Small intestine (tissue), 7 donors: Measurements from ENCODE around the gene SSR4. TPM values are rescaled to one million over a fixed set of nuclear protein-coding genes. Genes with fewer than 3 reads are reported as not detected.

ENCODE experiments used
- DNase-seq, 2 donors: peaks; one replicate each; pipeline versions ENCODE4 v3.0.0 to v3.0.0-alpha.2; 2013
- FAIRE-seq: peaks from 2 replicates; lab custom pipeline; 2012; peaks lifted over from hg19 to GRCh38; lab: Jason Lieb, UNC
- H3K27ac ChIP-seq, 3 donors: one replicate each; pipeline ENCODE4 v1.5.1; 2013; ENCODE audit warnings: low read length in 2 of 3, mild to moderate bottlenecking in 2 of 3, control low read depth in 1 of 3, inconsistent platforms in 1 of 3, low read depth in 1 of 3, moderate library complexity in 1 of 3
- H3K27me3 ChIP-seq, 3 donors: one replicate each; pipeline ENCODE4 v1.6.1; 2013; ENCODE audit warnings: low read length in 3 of 3, inconsistent platforms in 1 of 3; ENCODE audit not compliant: control insufficient read depth in 3 of 3, insufficient read depth in 3 of 3
- H3K36me3 ChIP-seq, 3 donors: one replicate each; pipeline ENCODE4 v1.6.1; 2013; ENCODE audit warnings: low read length in 3 of 3, inconsistent platforms in 1 of 3, low read depth in 1 of 3, mild to moderate bottlenecking in 1 of 3, moderate library complexity in 1 of 3; ENCODE audit not compliant: control insufficient read depth in 3 of 3, insufficient read depth in 2 of 3
- H3K4me1 ChIP-seq, 3 donors: one replicate each; pipeline ENCODE4 v1.6.1; 2013; ENCODE audit warnings: low read length in 2 of 3, inconsistent platforms in 1 of 3, low read depth in 1 of 3, mild to moderate bottlenecking in 1 of 3, moderate library complexity in 1 of 3; ENCODE audit not compliant: control insufficient read depth in 3 of 3, insufficient read depth in 2 of 3
- H3K4me3 ChIP-seq, 3 donors: one replicate each; pipeline ENCODE4 v1.5.1; 2013; ENCODE audit warnings: low read length in 3 of 3, control low read depth in 1 of 3, inconsistent platforms in 1 of 3, low read depth in 1 of 3, mild to moderate bottlenecking in 1 of 3, moderate library complexity in 1 of 3
- H3K9me3 ChIP-seq, 2 donors: one replicate each; pipeline ENCODE4 v1.6.1; 2013; ENCODE audit warnings: low read depth in 1 of 2, low read length in 1 of 2; ENCODE audit not compliant: control insufficient read depth in 2 of 2, insufficient read depth in 1 of 2
- WGBS, 3 donors: extraction: QIAGEN DNeasy Blood & Tissue Kit; methylation state at CpG; one replicate each; pipeline ENCODE4 v1.1.7; 2013; 5-methylcytosine and 5-hydroxymethylcytosine counted together
- polyA plus RNA-seq, 4 donors: library from polyadenylated mRNA; stranded (reverse) in 3 of 4; unstranded in 1 of 4; fragments of 200-250 nt in 3 of 4; fragments of 120-200 nt in 1 of 4; gene quantifications; one replicate each; pipeline versions ENCODE4 v1.2.1 to v1.2.3, GENCODE V29; 2013
- donor health status: healthy with polysubstance abuse.
- donor health status: control.
- donor health status: control.
- donor health status: Bipolar disorder and iron deficiency.
- donor health status: healthy.

Gene SSR4
- polyA plus RNA-seq, 4 donors, result 288 to 694 (median 446) TPM

DNA sequence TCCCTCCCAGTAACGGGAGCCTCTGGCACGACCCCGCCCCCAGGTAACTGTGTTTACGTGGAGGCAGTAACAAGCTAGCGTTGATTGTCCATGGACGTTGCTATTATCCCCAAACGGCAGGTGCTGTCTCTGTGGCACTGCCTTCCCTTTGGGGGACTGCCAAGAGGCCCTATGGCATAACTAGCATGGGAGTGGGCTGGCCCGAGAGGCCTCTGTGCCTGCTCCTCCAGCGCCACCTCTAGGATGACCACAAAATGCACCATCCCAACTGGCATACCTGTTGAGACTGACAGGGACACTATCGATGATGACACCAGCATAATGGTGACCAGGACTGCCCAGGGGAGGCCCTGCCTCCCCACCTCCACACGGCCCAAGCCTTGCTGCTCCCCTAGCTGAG lies 12.2 kb upstream of the SSR4 start:
- peaks cover 2 to 38% (median 6%) of the 10 kb centered on the region in 3 donors for H3K36me3 ChIP-seq
- FAIRE-seq (no peak), DNase-seq (peak in 1 of 2 donors; percentile 11)
- peaks cover 0 to 4% (median 0%) of the 10 kb centered on the region in 3 donors for H3K27me3 ChIP-seq
- no peak overlapping the region for H3K4me3 ChIP-seq
- no peaks in the 10 kb centered on the region for H3K9me3 ChIP-seq
- no peak overlapping the region for H3K27ac ChIP-seq
- H3K4me1 ChIP-seq, result no peaks in the 10 kb centered on the region
- 27 to 61% (median 59%) methylated on average over 8 to 11 of the region's 11 CpGs for WGBS, 3 donors

DNA sequence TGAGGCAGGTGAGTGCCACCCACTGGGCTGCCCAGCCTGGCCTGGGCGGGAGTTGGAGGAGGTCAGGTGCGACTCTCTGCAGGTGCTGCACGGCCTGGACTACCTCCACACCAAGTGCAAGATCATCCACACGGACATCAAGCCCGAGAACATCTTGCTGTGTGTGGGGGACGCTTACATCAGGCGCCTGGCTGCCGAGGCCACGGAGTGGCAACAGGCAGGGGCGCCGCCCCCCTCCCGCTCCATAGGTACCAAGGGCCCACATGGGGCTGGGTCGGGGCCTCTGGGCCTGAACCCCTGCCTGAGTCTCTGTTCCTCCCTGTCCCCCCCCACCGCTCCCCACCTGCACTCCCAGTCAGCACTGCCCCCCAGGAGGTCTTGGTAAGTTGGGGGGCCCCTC lies 11.6 kb upstream of the SSR4 start:
- DNase-seq (no peak), FAIRE-seq (no peak)
- H3K27ac ChIP-seq, result no peak overlapping the region
- 84 to 90% (median 90%) methylated on average over 8 to 14 of the region's 14 CpGs for WGBS, 3 donors
- H3K9me3 ChIP-seq, result no peaks in the 10 kb centered on the region
- peaks cover 0 to 4% (median 0%) of the 10 kb centered on the region in 3 donors for H3K27me3 ChIP-seq
- no peak overlapping the region for H3K4me3 ChIP-seq
- H3K36me3 ChIP-seq, result peaks cover 4 to 44% (median 6%) of the 10 kb centered on the region in 3 donors
- no peaks in the 10 kb centered on the region for H3K4me1 ChIP-seq

DNA sequence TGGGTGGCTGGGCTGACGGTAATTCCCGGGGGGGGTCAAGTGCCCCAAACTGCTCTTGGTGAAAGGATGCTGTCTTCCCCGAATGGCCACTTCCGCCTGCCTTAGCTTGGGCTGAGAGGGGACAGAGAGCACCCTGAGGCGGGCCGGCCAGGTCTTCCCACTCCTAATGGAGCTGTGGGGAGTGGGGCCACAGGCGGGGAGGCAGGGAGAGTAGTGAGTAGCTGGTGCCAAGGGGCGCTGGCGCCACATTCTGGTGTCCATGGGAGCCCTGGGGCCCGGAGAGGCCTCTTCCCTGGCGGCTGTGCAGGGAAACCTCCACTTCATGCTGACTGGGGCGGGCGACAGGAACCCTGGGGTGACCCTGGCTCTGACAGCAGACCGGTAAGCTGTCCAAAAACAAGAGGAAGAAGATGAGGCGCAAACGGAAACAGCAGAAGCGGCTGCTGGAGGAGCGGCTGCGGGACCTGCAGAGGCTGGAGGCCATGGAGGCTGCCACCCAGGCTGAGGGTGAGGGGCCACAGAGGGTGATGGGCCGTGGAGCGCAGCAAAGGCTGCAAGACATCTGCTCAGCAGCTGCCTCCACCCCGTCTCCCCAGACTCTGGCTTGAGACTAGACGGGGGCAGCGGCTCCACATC lies 11.0 kb upstream of the SSR4 start:
- H3K4me3 ChIP-seq, result no peak overlapping the region
- no peaks in the 10 kb centered on the region for H3K4me1 ChIP-seq
- WGBS, 3 donors, result 77 to 91% (median 83%) methylated on average over 15 to 24 of the region's 24 CpGs
- peaks cover 4 to 50% (median 6%) of the 10 kb centered on the region in 3 donors for H3K36me3 ChIP-seq
- H3K27me3 ChIP-seq, result peaks cover 0 to 4% (median 0%) of the 10 kb centered on the region in 3 donors
- no peak for DNase-seq
- no peak for FAIRE-seq
- no peak overlapping the region for H3K27ac ChIP-seq
- no peaks in the 10 kb centered on the region for H3K9me3 ChIP-seq

DNA sequence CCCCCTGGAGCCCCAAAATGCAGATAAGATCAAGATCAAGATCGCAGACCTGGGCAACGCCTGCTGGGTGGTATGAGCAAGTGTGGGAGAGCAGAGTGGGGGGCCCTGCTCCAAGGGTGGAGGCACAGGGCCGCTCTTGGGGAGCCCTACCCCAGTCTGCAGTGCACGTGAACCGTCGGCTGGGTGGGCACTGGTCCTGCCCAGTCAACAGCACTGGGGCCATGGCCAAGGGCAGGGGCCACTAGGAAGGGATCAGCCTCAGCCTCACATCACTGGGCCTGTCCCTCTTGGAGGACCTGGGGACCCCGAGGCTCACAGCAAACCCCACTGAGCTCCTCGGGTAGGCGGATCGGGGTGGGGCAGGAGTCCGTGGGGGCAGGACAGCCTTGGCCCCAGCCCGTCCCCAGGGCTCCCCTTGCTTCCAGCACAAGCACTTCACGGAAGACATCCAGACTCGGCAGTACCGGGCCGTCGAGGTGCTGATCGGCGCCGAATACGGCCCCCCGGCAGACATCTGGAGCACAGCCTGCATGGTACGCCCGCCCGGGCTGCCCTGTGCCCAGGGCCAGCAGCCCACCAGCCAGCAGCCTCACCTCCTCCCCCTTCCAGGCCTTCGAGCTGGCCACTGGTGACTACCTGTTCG lies 10.0 kb upstream of the SSR4 start:
- H3K36me3 ChIP-seq, result peaks cover 4 to 55% (median 6%) of the 10 kb centered on the region in 3 donors
- H3K27ac ChIP-seq, result no peak overlapping the region
- H3K4me3 ChIP-seq, result no peak overlapping the region
- H3K9me3 ChIP-seq, result no peaks in the 10 kb centered on the region
- 87 to 100% (median 92%) methylated on average over 6 to 27 of the region's 27 CpGs for WGBS, 3 donors
- peaks cover 0 to 4% (median 0%) of the 10 kb centered on the region in 3 donors for H3K27me3 ChIP-seq
- DNase-seq (no peak), FAIRE-seq (no peak)
- H3K4me1 ChIP-seq, result no peaks in the 10 kb centered on the region

DNA sequence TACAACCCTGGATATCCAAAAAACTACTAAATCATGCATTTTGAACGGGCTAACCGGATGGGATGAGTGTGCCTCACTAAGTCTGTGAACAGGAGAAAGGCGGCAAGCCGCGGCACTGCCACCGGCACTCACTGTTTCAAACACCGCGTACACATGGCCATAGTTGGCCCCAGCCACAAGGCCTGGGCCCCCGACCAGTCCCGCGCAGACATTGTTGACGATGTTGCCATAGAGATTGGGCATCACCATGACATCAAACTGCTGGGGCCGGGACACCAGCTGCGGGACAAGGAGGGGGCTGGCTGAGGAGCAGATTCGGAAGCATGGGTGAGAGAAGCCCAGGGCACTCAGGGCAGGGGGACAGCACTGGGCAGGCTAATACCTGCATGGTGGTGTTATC lies 7.8 kb upstream of the SSR4 start:
- H3K9me3 ChIP-seq, result no peaks in the 10 kb centered on the region
- H3K4me3 ChIP-seq, result no peak overlapping the region
- H3K36me3 ChIP-seq, result peaks cover 4 to 76% (median 6%) of the 10 kb centered on the region in 3 donors
- no peak overlapping the region for H3K27ac ChIP-seq
- no peak for FAIRE-seq
- DNase-seq, result no peak
- 85 to 92% (median 87%) methylated on average over 9 to 15 of the region's 15 CpGs for WGBS, 3 donors
- H3K4me1 ChIP-seq, result no peaks in the 10 kb centered on the region
- H3K27me3 ChIP-seq, result no peaks in the 10 kb centered on the region

DNA sequence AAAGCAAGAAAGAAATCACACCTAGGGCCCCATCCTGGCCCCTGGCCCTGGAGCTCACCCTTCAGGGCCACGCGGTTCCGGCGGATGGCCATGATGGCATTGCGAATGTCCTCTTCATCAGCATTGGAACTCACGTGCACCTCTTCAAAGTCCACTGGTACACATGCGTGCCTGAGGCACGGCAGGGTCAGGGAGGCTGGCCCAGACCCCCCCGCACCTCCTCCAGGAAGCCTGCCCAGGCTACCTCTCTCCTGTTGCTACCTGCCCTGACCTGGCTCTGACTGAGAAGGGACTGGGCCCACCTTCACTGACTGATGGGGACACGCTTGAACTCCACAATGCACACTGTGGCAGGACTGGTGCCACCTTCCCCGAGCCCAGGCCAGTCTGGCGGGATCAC lies 4.8 kb upstream of the SSR4 start:
- no peak overlapping the region for H3K27ac ChIP-seq
- H3K4me3 ChIP-seq, result no peak overlapping the region
- DNase-seq (no peak), FAIRE-seq (no peak)
- H3K36me3 ChIP-seq, result peaks cover 4 to 73% (median 8%) of the 10 kb centered on the region in 3 donors
- WGBS, 3 donors, result 88 to 95% (median 93%) methylated on average over 10 to 12 of the region's 12 CpGs
- H3K4me1 ChIP-seq, result peaks cover 0 to 9% (median 0%) of the 10 kb centered on the region in 3 donors
- H3K9me3 ChIP-seq, result no peaks in the 10 kb centered on the region
- H3K27me3 ChIP-seq, result no peaks in the 10 kb centered on the region

DNA sequence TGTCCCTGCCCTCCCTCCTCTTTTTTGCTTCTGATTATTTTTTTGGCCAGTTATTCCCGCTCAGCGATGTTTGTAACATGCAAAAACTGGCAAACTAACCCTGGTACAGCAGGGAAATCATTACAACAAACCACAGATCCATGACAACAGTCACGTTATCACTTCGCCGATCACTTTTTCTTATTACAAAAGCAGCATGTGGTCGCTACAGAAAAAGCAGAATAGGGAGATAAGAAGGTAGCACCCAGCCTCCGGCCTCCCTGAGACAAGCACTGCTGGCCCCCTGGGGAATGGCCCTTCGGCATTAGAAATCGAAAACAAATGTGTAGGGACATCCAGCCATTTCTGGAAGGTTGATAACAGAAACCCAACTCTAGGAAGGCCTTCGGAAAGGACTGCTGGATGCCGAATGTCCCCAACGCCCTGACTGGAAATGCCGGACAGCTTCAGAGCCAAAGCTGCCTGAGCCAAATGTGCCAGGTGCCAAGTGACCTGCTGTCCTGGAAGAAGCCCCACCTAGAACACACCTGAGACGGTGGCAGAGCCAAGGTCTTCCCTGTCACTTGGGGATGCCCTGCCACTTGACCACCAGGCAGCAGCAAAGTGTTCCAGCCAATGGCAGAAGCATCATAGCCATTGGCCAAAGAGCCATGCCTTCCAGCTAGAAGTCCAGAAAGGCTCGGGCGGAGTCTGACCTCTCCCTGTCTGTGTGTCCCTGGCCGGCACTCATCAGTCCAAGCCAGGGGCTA lies 3.2 kb upstream of the SSR4 start:
- peaks cover 0 to 19% (median 6%) of the 10 kb centered on the region in 3 donors for H3K4me1 ChIP-seq
- no peaks in the 10 kb centered on the region for H3K27me3 ChIP-seq
- FAIRE-seq (no peak), DNase-seq (no peak)
- no peak overlapping the region for H3K27ac ChIP-seq
- peaks cover 4 to 66% (median 4%) of the 10 kb centered on the region in 3 donors for H3K36me3 ChIP-seq
- H3K4me3 ChIP-seq, result no peak overlapping the region
- H3K9me3 ChIP-seq, result no peaks in the 10 kb centered on the region
- 85 to 87% (median 86%) methylated on average over 17 of the region's 17 CpGs for WGBS, 3 donors

DNA sequence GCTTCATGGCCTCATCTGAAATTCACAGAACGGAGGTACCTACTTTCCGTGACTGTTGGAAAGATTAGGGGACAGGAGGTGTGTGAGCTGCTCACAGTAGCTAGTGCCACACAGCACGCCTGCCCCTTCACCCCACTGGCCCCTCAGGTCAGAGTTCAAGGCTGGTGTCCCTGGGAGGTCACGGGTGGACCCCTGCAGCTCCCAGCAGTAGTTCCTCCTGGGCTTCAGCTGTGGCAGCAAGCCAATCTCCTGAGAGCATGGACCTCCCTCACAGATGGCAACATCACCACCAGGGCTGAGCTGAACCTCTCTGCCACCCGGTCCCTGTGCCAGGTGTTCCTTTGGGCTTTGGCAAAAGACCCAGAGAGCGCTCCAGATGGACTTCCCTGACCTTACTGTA lies 2.1 kb upstream of the SSR4 start:
- Histone ChIP-seq H3K4me3 (no peak overlapping the region), H3K27me3 (no peaks in the 10 kb centered on the region), H3K27ac (no peak overlapping the region), H3K4me1 (peaks cover 0 to 19% (median 6%) of the 10 kb centered on the region in 3 donors), H3K36me3 (peaks cover 2 to 66% (median 2%) of the 10 kb centered on the region in 3 donors), H3K9me3 (no peaks in the 10 kb centered on the region)
- 78 to 88% (median 83%) methylated on average over 5 to 6 of the region's 6 CpGs for WGBS, 3 donors
- DNase-seq (no peak), FAIRE-seq (no peak)
